VCaP (cell line): ENCODE data around the gene IL1RL2.
A peak's percentile ranks its signal among the peaks of the same experiment; 100 is the strongest.

Experiments used
- H3K27ac ChIP-seq: fragments of 450-650 bp; 2 replicates; pipeline ENCODE4 v1.5.1; 2017
- CTCF ChIP-seq: fragments of 450-650 bp; conservative IDR thresholded peaks from 2 replicates; pipeline ENCODE4 v1.5.1; 2017; ENCODE audit warnings: mild to moderate bottlenecking, moderate library complexity

The IL1RL2 gene

DNA sequence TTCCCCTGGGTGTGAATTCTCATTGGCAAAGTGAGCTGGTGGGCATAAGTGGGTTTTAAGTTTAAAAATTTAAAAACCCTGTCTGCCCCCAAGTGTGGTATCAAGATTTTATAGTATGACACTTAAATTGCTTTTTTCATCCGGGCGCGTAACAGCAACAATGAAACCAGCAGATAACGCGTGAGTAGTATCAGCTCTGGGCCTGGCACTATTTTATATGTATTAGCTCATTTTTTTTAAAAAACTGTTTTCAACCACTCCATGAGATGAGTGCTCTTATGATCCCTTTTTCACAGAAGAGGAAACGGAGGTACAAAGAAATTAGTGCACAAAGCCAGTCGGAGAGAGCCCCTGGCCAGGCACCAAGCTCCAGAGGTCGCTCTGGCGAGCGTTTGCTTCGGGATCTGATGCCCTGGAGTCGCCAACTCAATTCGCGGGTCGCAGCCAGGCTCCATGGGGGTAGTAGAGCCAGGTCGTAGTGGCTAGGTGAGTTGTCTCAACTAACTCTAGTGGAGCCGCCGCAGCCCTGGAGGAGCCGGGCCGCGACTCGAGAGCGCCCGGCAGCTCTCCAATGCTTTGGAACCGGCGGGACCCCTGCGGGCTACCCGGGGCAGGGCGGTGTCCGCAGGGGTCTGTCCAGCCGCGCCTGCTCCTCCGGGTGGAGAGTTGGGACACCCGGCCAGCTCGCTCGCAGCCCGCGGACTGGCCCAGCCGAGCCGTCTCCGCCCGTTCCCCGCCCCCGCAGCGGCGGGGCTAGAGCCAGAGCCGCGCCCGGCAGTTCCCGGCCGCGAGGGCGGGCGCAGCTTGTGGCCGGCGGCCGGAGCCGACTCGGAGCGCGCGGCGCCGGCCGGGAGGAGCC lies 44.6 kb upstream of the IL1RL2 start, which contains the start of gene IL1R1:
Gene IL1R1 (plus strand): TSS at position 777 of the 859 bp plus-strand sequence. CDS start 14,979 bp downstream, outside the sequence.
- H3K27ac ChIP-seq = peak within 1 kb of the TSS; percentile 78

DNA sequence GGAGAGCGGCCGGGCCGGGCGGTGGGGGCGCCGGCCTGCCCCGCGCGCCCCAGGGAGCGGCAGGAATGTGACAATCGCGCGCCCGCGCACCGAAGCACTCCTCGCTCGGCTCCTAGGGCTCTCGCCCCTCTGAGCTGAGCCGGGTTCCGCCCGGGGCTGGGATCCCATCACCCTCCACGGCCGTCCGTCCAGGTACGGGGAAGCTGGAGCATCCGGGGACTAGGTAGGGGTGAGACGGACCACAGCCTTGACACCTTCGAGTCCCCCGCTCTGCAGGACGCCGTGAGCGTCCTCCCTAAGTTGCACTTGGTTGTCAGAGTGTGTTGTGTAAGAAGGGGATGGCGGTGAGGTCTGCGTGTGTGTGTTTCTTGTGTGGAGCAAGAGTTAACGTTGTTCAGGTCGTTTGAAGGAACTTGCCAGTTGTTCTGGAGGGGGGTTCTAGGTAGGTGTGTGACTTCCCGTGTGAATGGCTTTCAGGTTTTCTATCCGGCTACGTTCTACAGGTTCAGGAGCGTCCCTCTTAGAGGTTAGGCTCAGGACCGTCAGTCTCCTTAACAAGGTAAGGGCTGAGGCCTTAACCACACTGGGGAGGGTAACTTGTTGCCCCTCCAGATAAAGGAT lies 43.9 kb upstream of the IL1RL2 start:
- no peak for TF ChIP-seq CTCF
- peak overlapping the region; percentile 78 for H3K27ac ChIP-seq

More for the DNA sequence above, 44.6 kb upstream of the IL1RL2 start, which contains the start of gene IL1R1:
- TF ChIP-seq CTCF = no peak; the same call in 1 of the 2 replicates

GRCh38 chr2:102143450-102143985 lies 43.3 kb upstream of the IL1RL2 start:
- TF ChIP-seq CTCF = no peak
- peak overlapping the region; percentile 78; the same call in 1 of the 2 replicates for H3K27ac ChIP-seq

GRCh38 chr2:102144128-102144527 lies 42.7 kb upstream of the IL1RL2 start:
- no peak for TF ChIP-seq CTCF
- H3K27ac ChIP-seq = no peak overlapping the region; the same call in 1 of the 2 replicates

GRCh38 chr2:102145107-102145506 lies 41.7 kb upstream of the IL1RL2 start:
- no peak for TF ChIP-seq CTCF
- H3K27ac ChIP-seq = no peak overlapping the region

GRCh38 chr2:102145934-102146333 lies 40.9 kb upstream of the IL1RL2 start:
- TF ChIP-seq CTCF = no peak
- no peak overlapping the region for H3K27ac ChIP-seq

DNA sequence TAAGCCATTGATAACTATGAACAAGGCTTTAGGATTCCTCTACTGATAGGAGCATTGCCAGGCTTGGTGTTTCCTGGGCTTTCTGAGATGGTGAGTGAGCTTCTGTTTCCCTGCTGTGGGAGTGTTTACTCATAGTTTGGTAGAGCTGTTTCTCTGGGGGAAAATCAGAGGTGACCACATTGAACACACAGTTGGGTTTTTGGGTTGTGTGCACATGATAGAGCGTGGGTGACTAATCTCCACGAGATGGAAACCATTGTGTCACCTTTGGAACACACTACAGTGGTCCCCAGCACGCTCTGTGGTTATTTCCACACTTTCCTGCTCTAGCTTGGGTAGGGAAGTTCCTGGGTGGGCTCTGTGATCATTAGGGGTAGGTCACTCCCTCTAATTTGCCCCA lies 38.9 kb upstream of the IL1RL2 start:
- H3K27ac ChIP-seq = no peak overlapping the region
- TF ChIP-seq CTCF = no peak
